COR-L47 (cell line): ENCODE measurements around the gene NXPE1.
"Not testable (repeated sequence)": the region's sequence is repeated elsewhere in the genome, so short reads cannot be mapped to it uniquely, and the experiment has no call there.

Experiments
- DNase-seq: peaks from one replicate; lab custom pipeline; 2025; lab: John Stamatoyannopoulos, UW

Gene NXPE1

DNA sequence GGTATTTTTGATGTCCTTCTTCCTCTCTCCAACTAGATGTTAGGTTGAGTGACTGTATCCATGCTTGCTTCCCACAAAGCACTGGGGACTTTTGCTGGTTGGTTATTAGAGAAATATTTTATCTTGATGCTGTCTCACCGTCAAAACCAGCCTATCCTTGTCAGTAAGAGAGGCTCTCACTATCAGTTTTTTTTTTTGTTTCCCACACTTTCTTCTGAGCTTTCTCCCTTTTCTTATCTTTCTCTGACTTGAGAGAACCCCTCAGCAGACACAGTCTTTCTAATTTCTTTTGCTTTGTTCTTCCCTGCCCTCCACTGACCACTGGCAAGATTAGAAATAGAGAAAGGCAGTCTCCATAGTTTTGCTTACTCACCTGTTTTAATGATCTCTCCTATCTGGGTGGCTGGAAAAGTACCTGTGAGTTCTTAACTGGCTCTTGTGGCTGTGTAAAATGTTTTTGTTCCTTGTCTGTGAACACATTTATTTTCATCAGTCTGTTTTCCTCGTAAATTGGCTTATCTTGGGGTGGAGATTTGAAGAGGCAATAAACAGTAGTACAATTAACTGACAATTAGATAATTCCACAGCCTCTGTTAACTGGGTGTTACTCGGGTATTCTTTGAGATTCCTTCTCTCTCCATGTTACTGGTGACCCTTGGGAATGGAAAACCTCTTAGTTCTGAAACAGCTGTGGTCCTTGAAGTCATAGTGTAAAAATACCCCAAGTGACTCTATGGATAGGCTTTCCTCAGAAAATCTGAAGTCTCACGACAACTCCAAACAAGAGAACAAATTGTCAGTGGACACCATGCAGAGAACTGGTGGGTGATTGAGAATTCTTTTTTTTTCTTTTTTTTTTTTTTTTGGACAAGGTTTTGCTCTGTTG, at the start of gene NXPE1:
Gene NXPE1, minus strand, starts transcription at position 457 of the 886 bp plus-strand sequence. CDS start 8,680 bp downstream, outside the sequence.
- DNase-seq: no peak

DNA sequence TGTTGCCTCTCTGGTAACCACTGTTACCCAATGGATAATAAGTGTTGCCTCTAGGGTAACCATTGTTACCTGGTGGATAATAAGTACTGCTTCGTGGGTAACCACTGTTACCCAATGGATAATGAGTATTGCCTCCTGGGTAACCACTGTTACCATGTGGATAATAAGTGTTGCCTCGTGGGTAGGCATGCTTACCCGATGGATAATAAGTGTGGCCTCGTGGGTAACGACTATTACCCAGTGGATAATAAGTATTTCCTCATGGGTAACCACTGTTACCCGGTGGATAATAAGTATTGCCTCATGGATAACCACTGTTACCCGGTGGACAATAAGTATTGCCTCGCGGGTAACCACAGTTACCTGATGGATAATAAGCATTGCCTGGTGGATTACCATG, 49.7 kb upstream of the NXPE1 start:
- DNase-seq: no peak

DNA sequence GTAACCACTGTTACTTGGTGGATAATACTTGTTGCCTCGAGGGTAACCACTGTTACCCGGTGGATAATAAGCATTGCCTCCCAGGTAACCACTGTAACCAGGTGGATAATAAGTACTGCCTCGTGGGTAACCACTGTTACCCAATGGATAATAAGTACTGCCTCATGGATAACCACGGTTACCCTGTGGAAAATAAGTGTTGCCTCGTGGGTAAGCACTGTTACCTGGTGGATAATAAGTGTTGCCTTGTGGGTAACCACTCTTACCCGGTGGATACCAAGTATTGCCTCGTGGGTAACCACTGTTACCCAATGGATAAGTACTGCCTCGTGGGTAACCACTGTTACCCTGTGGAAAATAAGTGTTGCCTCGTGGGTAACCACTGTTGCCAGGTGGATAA, 48.9 kb upstream of the NXPE1 start:
- not testable (repeated sequence) for DNase-seq

DNA sequence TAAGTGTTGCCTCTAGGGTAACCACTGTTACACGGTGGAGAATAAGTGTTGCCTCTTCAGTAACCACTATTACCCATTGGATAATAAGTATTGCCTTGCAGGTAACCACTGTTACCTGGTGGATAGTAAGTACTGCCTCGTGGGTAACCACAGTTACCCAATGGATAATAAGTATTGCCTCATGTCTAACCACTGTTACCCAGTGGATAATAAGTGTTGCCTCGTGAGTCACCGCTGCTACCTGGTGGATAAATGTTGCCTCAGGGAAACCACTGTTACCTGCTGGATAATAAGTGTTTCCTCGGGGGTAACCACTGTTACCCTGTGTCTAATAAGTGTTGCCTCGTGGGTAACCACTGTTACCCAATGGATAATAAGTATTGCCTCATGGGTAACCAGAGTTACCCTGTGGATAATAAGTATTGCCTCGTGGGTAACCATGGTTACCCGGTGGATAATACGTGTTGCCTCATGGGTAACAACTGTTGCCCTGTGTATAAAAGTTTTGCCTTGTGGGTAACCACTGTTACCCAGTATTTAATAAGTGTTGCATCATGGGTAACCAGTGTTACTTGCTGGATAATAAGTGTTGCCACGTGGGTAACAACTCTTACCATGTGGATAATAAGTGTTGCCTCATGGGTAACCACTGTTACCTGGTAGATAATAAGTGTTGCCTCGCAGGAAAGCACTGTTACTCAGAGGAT, 48.2 kb upstream of the NXPE1 start:
- no peak for DNase-seq

DNA sequence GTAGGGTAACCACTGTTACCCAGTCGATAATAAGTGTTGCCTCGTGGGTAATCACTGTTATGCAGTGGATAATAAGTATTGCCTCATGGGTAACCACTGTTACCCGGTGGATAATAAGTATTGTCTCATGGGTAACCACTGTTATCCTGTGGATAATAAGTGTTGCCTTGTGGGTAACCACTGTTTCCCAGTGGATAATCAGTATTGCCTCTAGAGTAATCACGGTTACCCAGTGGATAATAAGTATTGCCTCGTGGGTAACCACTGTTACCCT, 47.1 kb upstream of the NXPE1 start:
- DNase-seq: not testable (repeated sequence)

DNA sequence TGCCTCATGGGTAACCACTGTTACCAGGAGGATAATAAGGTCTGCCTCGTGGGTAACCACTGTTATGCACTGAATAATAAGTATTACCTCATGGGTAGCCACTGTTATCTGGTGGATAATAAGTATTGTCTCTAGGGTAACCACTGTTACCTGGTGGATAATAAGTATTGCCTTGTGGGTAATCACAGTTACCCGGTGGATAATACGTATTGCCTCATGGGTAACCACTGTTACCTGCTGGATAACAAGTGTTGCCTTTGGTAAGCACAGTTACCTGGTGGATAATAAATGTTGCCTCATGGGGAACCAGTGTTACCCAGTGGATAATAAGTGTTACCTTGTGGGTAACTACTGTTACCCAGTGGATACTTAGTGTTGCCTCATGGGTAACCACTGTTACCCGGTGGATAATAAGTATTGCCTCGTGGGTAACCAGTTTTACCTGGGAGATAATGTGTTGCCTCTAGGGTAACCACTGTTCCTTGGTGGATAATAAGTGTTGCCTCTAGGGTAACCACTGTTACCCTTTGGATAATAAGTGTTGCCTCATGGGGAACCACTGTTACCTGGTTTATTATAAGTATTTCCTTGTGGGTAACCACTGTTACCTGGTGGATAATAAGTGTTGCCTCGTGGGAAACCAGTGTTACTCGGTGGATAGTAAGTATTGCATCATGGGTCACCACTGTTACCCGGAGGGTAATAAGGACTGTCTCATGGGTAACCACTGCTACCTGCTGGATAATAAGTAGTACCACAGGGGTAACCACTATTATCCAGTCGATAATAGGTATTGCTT, 46.5 kb upstream of the NXPE1 start:
- DNase-seq: no peak

DNA sequence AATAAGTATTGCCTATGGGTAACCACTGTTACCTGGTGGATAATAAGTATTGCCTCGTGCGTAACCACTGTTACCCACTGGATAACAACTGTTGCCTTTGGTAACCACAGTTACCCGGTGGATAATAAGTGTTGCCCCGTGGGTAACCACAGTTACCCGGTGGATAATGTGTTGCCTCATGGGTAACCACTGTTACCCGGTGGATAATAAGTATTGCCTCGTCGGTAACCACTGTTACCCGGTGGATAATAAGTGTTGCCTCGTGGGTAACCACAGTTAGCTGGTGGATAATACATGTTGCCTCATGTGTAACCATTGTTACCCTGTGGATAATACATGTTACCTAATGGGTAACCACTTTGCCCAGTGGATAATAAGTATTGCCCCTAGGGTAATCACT, 45.7 kb upstream of the NXPE1 start:
- no peak for DNase-seq

DNA sequence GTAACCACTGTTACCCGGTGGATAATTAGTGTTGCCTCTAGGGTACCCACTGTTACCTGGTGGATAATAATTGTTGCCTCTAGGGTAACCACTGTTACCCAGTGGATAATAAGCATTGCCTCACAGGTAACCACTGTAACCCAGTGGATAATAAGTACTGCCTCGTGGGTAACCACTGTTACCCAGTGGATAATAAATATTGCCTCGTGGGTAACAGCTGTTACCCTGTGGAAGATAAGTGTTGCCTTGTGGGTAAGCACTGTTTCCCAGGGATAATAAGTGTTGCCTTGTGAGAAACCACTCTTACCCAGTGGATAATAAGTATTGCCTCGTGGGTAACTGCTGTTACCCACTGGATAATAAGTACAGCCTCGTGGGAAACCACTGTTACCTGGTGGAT, 45.2 kb upstream of the NXPE1 start:
- no peak for DNase-seq

DNA sequence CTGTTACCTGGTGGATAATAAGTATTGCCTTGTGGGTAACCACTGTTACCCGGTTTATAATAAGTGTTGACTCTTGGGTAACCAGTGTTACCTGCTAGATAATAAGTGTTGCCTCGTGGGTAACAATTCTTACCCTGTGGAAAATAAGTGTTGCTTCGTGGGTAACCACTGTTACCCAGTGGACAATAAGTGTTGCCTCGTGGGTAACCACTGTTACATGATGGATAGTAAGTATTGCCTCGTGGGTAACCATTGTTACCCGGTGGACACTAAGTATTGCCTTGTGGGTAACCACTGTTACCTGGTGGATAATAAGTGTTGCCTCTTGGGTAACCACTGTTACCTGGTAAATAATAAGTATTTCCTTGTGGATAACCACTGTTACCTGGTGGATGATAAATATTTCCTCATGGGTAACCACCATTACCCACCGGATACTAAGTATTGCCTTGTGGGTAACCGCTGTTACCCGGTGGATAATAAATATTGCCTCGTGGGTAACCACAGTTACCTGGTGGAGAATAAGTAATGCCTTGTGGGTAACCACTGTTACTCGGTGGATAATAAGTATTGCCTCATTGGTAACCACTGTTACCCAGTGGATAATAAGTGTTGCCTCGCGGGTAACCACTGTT, 44.6 kb upstream of the NXPE1 start:
- DNase-seq: no peak

DNA sequence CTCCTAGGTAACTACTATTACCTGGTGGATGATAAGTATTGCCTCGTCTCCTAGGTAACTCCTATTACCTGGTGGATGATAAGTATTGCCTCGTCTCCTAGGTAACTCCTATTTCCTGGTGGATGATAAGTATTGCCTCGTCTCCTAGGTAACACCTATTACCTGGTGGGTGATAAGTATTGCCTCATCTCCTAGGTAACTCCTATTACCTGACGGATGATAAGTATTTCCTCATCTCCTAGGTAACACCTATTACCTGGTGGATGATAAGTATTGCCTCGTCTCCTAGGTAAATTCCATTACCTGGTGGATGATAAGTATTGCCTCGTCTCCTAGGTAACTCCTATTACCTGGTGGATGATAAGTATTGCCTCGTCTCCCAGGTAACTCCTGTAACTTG, 43.5 kb upstream of the NXPE1 start:
- DNase-seq: not testable (repeated sequence)

DNA sequence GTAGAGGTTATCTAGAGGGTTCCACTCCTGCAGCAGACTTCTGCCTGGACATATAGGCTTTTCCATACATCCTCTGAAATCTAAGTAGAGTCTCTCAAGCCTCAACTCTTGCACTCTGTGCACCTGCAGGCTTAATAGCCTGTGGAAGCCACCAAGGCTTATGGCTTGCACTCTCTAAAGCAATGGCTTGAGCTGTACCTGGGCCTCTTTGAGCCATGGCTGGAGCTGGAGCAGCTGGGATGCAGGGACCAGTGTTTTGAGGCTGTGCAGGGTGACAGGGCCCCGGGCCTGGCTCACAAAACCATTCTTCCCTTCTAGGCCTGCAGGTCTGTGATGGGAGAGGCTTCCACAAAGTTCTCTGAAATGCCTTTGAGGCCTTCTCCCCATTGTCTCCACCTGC, 38.8 kb upstream of the NXPE1 start:
- DNase-seq: no peak

DNA sequence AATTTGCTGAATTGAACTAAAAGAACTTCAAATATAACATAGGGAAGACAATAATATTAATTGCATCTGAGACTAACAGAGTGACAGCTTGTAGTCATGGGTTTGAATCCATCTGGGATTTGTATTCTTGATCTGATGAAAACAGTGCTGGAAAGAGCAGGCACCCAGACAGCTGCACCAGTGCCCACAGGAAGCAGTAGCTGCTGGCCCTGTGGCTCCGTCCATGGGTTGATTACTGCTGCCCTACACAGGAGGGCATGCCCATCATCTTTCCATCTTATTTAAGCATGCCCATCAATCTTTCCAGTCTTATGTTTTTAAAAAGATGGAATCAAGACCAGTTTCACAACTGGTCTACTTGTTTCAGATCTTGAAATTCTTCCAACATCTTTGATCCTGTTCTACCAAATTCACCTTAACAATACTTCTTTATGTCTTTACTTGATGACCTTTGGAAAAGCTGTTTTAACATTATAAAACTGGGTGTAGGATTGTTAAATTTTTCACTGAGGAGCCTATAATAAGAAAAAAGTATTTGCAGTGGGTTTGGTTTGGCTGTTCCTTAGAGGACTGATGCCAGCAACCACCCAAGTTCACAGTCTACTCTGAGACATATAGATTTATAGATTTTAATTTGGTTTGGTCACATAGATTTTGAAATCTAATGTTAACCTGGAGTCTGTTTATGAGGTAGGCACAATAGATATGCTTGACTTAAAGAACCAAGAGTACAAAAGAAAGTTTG, 36.7 kb upstream of the NXPE1 start:
- no peak for DNase-seq

DNA sequence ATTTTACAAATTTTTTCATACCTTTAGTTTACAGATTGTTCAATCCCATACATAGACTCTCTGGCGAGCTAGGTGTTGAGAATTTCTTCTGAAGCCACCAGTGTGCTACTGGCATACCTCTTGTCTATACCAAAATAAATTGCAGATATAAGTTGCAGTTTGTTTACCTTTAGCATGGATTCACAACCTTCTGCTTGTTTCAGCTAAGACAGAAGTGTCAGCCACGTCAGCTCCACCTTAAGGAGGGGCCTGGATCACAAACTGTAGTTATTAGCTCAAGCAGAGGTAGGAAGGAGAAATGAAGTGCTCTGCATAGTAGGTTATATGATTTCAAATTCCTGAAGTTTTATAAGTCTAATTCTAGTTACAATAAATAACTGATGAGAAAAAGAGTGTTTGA, 35.9 kb upstream of the NXPE1 start, which contains the start of gene NXPE4:
Gene NXPE4, minus strand, starts transcription at position 216 of the 400 bp plus-strand sequence. CDS start 1,027 bp downstream, outside the sequence.
- no peak for DNase-seq

DNA sequence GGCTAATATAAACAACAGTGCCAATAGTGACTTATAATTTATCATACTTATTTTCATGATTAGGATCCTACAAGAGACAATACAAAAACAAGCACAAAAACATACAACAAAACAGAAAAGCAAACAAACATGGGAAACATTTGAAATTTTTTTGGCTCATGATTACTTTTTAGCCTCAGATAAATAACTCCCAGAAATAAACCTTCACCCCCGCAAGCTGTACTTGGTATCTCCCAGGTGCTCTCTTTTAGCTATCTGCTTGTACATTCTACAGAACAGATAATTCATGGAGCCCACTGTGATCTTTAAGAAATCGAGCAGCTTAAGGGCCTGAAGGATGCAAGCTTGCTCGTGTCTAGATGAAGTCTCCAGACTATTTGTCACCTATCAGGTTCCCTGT, 35.0 kb upstream of the NXPE1 start:
- DNase-seq: no peak

DNA sequence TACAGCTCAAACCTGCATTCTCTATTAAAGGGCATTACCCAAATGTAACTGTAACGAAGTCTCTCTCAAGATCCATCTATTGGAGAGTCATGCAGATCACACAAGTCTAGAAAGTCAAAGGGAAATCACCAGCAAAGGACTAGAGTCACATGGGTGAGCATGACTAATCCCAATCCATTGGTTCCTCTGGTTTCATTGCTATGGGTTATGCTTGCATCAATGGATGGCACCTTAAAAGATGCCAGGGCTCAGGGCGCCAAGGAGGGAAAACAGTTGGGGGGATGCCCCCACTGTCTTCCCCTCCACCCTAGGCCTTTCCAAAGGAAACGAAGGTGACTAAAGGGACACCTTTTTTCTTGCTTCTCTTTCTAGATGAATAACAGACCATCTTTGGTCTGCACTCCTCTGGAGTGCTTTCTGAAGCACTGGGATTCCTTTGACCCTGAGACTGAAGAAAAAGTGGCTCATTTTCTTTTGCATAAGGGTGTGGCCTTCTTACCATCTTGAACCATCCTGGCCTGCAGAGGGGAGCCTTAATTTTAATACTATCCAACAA, 27.8 kb upstream of the NXPE1 start:
- DNase-seq: no peak

DNA sequence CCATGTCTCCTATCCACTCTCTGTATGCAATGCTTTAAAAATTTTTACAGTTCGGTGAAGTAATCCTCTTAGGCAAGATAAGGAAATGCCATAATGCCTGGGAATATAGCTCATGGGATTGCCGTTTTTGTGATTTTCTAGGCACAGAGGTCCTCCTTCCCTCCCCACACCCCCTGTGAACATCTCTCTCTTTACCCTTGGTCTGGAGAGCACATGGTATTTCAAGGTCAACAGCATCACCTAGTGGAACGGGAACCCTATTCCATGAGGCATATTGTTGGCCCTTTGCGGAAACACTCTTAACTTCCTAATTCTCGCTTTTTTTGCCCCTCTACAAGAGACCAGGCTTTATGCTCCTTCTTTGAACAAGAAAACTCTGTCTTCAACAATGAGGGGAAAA, 27.1 kb upstream of the NXPE1 start:
- DNase-seq: no peak

DNA sequence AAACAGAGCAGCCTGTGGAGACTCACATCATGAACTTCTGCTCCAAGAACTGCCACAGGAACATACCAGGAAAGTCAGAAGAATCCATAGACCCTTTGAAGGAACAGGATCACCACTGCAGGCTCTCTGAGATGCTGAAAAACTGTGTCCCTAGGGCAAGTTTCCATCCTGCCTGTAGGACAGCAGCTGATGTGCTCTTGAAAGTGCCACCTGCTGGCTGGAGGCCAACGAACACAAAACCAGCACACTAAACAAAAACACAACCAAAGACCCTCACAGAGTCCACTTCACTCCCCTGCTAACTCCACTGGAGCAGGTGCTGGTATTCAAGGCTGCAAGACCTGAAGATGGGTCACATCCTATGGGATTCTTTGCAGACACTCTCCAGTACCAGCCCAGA, 12.0 kb upstream of the NXPE1 start:
- no peak for DNase-seq

DNA sequence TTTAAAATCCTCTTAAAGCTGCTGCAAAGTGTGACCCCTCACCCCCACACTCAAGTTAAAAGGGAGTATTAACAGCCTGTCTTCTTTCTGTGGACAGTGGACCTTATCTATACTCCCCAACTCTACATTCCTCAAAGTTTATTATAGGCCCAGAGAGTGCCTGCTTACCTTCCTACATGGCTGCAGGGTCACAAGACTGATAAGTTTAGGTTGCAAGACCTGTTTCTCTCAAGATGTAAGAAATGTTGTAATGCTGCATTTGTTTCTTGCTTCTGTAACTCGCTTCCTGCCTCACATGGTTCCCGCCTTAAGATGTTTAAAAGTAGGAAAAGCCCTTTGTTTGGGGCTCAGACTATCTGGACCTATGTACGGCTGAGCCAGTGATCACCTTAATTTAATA, 10.1 kb upstream of the NXPE1 start:
- no peak for DNase-seq

DNA sequence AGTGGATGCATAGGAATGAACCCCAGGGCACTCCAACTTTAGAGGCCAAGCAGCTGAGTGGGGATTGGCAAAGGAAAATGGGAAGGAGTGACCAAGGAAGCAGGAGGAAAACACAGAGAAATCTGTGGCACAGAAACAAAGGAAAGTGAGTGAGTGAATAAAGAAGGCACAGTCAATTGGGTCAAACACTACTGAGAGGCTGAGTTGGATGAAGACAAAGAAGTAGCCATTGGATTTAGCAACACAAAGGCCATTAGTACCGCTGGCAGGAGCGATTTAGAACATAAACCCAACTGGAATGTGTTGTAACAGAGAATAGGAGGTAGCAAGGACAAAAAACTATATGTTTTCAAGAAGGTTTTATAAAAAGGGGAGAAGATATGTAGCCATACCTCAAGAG, 6.6 kb upstream of the NXPE1 start:
- DNase-seq: no peak

DNA sequence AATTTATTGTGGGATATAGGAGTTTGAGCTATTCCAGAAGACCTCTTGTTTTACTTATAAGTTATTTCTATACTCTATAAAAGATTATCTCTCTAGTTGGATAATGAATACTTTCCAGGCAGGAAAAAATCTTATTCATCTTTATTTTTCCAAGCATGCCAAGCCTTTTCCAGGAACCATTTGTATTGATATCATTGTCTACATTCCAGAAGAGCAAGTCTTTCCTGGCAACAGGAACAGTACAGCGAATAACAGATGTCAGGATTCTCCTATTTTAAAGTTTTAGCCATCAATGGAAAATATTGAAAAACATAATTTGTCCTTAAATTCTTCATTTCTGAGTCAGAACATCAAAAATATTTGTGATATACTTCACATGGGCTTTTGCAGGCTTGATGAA, 5.2 kb upstream of the NXPE1 start:
- DNase-seq: no peak

DNA sequence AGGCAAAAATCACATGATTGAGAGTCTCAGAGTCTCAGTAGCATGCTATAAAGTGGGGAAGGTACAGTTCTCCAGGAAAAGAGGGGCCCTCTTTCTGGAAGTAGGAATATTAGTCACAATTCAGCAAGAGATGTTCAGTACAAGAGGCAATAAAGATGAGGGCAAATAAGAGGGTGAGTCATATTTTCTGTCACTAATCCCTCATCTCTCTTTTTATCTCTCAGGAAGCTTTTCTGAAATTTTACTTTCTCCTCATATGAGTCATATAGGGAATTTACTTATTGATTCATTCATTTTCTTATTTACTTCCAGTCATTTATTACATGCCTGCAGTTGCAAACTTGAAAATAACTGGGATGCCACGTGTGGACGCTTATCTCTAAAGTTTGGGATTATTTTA, 3.4 kb upstream of the NXPE1 start:
- no peak for DNase-seq
